ENCODE data around the gene CCDC33. TPM values are rescaled to one million over a fixed set of nuclear protein-coding genes. Genes with fewer than 3 reads are reported as not detected.
A peak's percentile ranks its signal among the peaks of the same experiment; 100 is the strongest.

Gene CCDC33
- total RNA-seq, 1 donor: 0.09 TPM

- H3K4me3 ChIP-seq (ENCODE audit: low read depth, low read length): no peak overlapping the region
- no peak for TF ChIP-seq CTCF (IDR thresholded peaks at IDR 0.05; ENCODE audit: insufficient read depth, low read length)
- peak; percentile 34 for DNase-seq (ENCODE audit: low read depth)
These were observed 8.0 kb upstream of the CCDC33 start for GRCh38 chr15:74227968-74228722.

GRCh38 chr15:74228723-74229081 lies 7.4 kb upstream of the CCDC33 start:
- no peak overlapping the region for H3K4me3 ChIP-seq (ENCODE audit: low read depth, low read length)
- DNase-seq (ENCODE audit: low read depth): no peak
- TF ChIP-seq CTCF (IDR thresholded peaks at IDR 0.05; ENCODE audit: insufficient read depth, low read length): no peak

- TF ChIP-seq CTCF (IDR thresholded peaks at IDR 0.05; ENCODE audit: insufficient read depth, low read length): no peak
- no peak overlapping the region for H3K4me3 ChIP-seq (ENCODE audit: low read depth, low read length)
- DNase-seq (ENCODE audit: low read depth): no peak
These were observed 6.4 kb upstream of the CCDC33 start for GRCh38 chr15:74229686-74230085.

GRCh38 chr15:74231475-74231874 lies 4.7 kb upstream of the CCDC33 start:
- no peak overlapping the region for H3K4me3 ChIP-seq (ENCODE audit: low read depth, low read length)
- no peak for DNase-seq (ENCODE audit: low read depth)
- TF ChIP-seq CTCF (IDR thresholded peaks at IDR 0.05; ENCODE audit: insufficient read depth, low read length): no peak

- no peak for DNase-seq (ENCODE audit: low read depth)
- TF ChIP-seq CTCF (IDR thresholded peaks at IDR 0.05; ENCODE audit: insufficient read depth, low read length): no peak
- H3K4me3 ChIP-seq (ENCODE audit: low read depth, low read length): no peak overlapping the region
These were observed 2.8 kb upstream of the CCDC33 start for GRCh38 chr15:74233373-74233772.

GRCh38 chr15:74233851-74234597 lies 2.1 kb upstream of the CCDC33 start:
- H3K4me3 ChIP-seq (ENCODE audit: low read depth, low read length): no peak overlapping the region
- TF ChIP-seq CTCF (IDR thresholded peaks at IDR 0.05; ENCODE audit: insufficient read depth, low read length): no peak
- peak; percentile 14 for DNase-seq (ENCODE audit: low read depth)
